ENCODE measurements around the gene MACO1. TPM values are rescaled to one million over a fixed set of nuclear protein-coding genes. Genes with fewer than 3 reads are reported as not detected.

MACO1 gene
- total and polyA plus RNA-seq, 2 of the 13 experiments (the other 11 are each of a cell fraction or from before 2014, with no cell fraction given): 9.7 to 17.0 TPM

DNA sequence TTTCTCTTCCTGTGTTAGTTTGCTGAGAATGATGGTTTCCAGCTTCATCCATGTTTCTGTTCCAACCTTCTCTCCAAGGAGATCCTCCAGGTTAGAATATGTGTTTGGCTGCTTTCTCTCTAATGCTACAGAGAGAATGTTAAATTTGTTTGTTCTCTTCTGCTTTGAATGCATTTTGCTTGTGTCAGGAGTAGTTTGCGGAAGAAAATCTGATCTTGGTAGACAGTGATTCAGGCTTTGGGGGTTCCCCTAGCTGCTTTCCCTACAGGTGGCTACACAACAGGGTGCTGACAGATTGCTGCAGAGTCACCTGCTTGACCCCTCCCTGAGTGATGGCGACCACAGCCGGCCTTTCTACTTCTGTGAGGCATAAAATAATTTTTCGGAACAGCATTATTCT lies 41.8 kb downstream of the MACO1 start (continued):
- TF ChIP-seq, protein P1, sequence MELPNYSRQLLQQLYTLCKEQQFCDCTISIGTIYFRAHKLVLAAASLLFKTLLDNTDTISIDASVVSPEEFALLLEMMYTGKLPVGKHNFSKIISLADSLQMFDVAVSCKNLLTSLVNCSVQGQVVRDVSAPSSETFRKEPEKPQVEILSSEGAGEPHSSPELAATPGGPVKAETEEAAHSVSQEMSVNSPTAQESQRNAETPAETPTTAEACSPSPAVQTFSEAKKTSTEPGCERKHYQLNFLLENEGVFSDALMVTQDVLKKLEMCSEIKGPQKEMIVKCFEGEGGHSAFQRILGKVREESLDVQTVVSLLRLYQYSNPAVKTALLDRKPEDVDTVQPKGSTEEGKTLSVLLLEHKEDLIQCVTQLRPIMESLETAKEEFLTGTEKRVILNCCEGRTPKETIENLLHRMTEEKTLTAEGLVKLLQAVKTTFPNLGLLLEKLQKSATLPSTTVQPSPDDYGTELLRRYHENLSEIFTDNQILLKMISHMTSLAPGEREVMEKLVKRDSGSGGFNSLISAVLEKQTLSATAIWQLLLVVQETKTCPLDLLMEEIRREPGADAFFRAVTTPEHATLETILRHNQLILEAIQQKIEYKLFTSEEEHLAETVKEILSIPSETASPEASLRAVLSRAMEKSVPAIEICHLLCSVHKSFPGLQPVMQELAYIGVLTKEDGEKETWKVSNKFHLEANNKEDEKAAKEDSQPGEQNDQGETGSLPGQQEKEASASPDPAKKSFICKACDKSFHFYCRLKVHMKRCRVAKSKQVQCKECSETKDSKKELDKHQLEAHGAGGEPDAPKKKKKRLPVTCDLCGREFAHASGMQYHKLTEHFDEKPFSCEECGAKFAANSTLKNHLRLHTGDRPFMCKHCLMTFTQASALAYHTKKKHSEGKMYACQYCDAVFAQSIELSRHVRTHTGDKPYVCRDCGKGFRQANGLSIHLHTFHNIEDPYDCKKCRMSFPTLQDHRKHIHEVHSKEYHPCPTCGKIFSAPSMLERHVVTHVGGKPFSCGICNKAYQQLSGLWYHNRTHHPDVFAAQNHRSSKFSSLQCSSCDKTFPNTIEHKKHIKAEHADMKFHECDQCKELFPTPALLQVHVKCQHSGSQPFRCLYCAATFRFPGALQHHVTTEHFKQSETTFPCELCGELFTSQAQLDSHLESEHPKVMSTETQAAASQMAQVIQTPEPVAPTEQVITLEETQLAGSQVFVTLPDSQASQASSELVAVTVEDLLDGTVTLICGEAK (IDR thresholded peaks at IDR 0.05): no peak
- TF ChIP-seq, protein P1 (CRISPR knock-in tag; IDR thresholded peaks at IDR 0.05): no peak
- TF ChIP-seq ZNF737 (CRISPR knock-in tag; IDR thresholded peaks at IDR 0.05; ENCODE audit: borderline replicate concordance) (no peak), NR2C2 (CRISPR knock-in tag; IDR thresholded peaks at IDR 0.05; ENCODE audit: borderline replicate concordance) (no peak), ZFP41 (CRISPR knock-in tag; IDR thresholded peaks at IDR 0.05; ENCODE audit: borderline replicate concordance) (no peak)
- TF ChIP-seq, protein P2, sequence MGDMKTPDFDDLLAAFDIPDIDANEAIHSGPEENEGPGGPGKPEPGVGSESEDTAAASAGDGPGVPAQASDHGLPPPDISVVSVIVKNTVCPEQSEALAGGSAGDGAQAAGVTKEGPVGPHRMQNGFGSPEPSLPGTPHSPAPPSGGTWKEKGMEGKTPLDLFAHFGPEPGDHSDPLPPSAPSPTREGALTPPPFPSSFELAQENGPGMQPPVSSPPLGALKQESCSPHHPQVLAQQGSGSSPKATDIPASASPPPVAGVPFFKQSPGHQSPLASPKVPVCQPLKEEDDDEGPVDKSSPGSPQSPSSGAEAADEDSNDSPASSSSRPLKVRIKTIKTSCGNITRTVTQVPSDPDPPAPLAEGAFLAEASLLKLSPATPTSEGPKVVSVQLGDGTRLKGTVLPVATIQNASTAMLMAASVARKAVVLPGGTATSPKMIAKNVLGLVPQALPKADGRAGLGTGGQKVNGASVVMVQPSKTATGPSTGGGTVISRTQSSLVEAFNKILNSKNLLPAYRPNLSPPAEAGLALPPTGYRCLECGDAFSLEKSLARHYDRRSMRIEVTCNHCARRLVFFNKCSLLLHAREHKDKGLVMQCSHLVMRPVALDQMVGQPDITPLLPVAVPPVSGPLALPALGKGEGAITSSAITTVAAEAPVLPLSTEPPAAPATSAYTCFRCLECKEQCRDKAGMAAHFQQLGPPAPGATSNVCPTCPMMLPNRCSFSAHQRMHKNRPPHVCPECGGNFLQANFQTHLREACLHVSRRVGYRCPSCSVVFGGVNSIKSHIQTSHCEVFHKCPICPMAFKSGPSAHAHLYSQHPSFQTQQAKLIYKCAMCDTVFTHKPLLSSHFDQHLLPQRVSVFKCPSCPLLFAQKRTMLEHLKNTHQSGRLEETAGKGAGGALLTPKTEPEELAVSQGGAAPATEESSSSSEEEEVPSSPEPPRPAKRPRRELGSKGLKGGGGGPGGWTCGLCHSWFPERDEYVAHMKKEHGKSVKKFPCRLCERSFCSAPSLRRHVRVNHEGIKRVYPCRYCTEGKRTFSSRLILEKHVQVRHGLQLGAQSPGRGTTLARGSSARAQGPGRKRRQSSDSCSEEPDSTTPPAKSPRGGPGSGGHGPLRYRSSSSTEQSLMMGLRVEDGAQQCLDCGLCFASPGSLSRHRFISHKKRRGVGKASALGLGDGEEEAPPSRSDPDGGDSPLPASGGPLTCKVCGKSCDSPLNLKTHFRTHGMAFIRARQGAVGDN (CRISPR knock-in tag; IDR thresholded peaks at IDR 0.05): no peak

All from HepG2 (cell line).